Right lobe of liver (tissue), 4 donors: ENCODE measurements around the gene KIAA0513.

Experiments
- POLR2A ChIP-seq: fragments of 450-650 bp; IDR thresholded peaks from one replicate; pipeline ENCODE4 v1.6.1; 2017; ENCODE audit warnings: antibody characterized with exemption, mild to moderate bottlenecking
- TF ChIP-seq, protein P1 (sequence below), 4 donors: fragments of 200-600 bp in 3 of 4; fragments of 450-650 bp in 1 of 4; IDR thresholded peaks; one replicate each; pipeline versions ENCODE4 v1.5.1 to v1.8.0; 2016 to 2022; ENCODE audit warnings: antibody characterized with exemption in 4 of 4, mild to moderate bottlenecking in 2 of 4
- donor health status: DM: no; HTN: no; CAD: no.
- donor health status: DM: no; HTN: no; CAD: no.
- donor health status: DM: no; HTN: yes; CAD: no.

DNA sequence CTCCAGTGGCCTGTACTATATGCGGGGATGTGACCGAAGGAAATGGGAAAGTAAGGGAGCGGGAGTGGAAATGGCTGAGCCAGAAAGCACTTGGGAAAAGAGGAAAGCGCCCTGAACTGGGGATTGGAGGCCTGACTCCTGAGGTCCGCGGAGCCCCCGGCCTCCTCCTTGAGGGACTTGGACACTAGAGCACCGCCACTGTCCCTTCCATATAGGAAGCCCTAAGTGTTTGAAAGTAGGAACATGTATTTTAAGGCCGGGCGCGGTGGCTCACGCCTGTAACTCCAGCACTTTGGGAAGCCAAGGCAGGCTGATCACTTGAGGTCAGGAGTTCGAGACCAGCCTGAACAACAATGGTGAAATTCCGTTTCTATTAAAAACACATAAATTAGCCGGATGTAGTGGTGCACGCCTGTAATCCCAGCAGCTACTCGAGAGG, 15.7 kb upstream of the KIAA0513 start:
- TF ChIP-seq, protein P1, sequence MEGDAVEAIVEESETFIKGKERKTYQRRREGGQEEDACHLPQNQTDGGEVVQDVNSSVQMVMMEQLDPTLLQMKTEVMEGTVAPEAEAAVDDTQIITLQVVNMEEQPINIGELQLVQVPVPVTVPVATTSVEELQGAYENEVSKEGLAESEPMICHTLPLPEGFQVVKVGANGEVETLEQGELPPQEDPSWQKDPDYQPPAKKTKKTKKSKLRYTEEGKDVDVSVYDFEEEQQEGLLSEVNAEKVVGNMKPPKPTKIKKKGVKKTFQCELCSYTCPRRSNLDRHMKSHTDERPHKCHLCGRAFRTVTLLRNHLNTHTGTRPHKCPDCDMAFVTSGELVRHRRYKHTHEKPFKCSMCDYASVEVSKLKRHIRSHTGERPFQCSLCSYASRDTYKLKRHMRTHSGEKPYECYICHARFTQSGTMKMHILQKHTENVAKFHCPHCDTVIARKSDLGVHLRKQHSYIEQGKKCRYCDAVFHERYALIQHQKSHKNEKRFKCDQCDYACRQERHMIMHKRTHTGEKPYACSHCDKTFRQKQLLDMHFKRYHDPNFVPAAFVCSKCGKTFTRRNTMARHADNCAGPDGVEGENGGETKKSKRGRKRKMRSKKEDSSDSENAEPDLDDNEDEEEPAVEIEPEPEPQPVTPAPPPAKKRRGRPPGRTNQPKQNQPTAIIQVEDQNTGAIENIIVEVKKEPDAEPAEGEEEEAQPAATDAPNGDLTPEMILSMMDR (IDR thresholded peaks at IDR 0.05) = no peak
- TF ChIP-seq POLR2A = no peak
